HG02678 (cell line): ENCODE data around the gene DDOST.
"Not testable (repeated sequence)": the region's sequence is repeated elsewhere in the genome, so short reads cannot be mapped to it uniquely, and the experiment has no call there.

Experiments used
- ATAC-seq: cut with Tn5 transposase; IDR thresholded peaks from one replicate; pipeline ENCODE4 v1.9.1; 2021; ENCODE audit warnings: mild to moderate bottlenecking, moderate library complexity; ENCODE audit not compliant: unreplicated experiment

The DDOST gene

GRCh38 chr1:20693623-20694022 lies 32.5 kb upstream of the DDOST start:
- ATAC-seq = no peak

GRCh38 chr1:20691872-20692271 lies 30.7 kb upstream of the DDOST start:
- no peak for ATAC-seq

- no peak for ATAC-seq
Observed at GRCh38 chr1:20689645-20690056, 28.5 kb upstream of the DDOST start.

DNA sequence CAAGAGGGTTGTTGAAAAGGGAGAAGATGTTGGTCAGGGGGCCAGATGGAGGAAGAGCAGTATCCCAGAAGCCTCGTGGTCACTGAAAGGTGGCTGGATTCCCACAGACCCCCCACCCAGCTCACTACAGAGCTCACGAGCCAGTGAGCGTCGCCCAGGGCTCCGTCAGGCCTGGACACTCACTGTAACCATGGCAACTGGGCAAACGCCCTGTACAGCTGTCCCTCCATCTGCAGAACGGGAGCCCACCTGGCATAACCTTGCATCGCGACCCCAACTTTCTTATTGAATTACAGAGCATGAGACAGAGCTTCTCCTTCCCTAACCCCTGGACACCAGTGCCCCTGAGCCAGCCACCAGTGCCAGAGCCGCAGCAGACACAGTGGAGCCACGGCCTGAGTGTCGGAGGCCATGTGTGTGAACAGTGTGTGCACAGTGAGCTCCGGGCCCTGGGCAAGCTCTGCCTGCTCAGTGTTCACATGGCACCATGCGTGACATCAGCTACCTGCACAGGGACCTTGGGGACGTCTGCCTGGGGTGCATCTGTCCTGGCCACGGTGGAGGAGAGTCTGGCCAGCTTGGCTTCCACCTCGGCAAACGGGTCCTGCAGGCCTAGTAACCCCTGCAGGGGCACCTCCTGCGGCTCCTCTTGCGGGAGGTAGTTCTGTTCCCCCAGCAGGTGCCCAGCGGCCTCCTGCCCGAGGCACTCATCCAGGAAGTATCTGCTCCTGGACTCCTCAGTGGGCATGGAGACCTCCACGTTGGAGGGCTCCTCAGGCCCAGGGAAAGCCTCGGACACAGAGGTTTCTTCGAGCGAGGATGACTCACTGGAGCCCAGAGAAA lies 25.9 kb upstream of the DDOST start:
- no peak for ATAC-seq

GRCh38 chr1:20685741-20686140 lies 24.6 kb upstream of the DDOST start:
- ATAC-seq = no peak

- ATAC-seq = no peak
Observed at GRCh38 chr1:20685099-20685662, 24.0 kb upstream of the DDOST start.

- ATAC-seq = no peak
Observed at GRCh38 chr1:20684651-20685050, 23.5 kb upstream of the DDOST start.

DNA sequence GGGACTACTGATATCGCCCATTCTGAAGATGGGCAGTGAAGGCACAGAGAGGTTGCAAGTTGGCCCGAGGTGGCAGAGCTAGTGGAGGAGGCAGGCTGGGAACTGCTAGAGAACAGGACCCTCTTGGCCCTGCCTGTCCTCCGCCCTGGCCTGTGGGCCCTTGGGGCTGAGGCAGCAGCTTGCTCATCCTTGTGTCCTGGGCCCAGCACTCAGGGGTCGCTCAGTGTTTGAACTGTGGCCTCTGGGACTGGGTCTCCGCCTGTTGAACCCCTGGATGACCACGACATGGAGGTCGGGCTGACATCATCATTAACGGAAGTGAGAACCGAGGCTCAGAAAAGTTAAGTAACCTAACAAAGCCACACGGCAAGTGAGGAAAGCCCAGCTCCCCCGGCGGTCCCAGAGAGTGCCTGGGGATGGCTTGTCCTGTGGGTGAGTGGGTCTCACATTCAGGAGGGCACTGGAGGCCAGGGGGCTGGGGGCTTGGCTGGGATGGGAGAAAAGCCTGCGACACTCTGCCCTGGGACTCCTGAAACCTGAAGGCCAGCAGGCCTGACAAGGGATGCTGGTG lies 23.0 kb upstream of the DDOST start:
- ATAC-seq = no peak

GRCh38 chr1:20683614-20684013 lies 22.4 kb upstream of the DDOST start:
- ATAC-seq = no peak

DNA sequence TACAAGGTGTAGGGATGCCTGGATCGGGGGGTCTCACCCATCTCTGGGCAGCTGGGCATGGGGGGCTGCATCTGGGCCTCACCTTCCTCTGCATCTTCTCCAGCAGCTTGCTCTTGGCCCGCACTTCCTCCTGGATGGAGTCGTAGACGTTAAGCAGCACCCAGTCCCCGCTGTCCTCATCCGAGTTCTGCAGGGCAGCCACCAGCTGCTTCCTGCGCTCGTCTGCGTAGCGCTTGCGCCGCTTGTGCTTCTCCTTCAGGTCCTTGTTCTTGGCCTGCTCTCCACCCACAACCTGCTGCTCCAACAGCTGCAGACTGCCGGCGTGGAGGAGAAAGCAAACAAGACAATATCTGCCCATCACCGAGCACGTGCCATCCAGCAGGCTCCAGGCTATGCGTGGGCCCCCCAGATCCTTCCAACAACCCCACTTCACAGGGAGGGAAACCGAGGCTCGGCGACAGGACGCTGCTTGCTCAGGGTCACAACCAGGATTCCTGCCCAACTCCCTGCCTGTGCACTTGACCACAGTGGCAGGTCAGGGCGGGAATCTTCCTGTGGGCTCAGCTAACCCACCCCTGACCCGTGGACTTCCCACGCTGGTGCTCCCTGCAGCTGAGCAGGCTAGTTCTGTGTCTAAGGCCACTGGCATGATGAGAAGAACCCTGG lies 21.5 kb upstream of the DDOST start:
- no peak for ATAC-seq

- no peak for ATAC-seq
Observed at GRCh38 chr1:20681999-20682398, 20.8 kb upstream of the DDOST start.

DNA sequence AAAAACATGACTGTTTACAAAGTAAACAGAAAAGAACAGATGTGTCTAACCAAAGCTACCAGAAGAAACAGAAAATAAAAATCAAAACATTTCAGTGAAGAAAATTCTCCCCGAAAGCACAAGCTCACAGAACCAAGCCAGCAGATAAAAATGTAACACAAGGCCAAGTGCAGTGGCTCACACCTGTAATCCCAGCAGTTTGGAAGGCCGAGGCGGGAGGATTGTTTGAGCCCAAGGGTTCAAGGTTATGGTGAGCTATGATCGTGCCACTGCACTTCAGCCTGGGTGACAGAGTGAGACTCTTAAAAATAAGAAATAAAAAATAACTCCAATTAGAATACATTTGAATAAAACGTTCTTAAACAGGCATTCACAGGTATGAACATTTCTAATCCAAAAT lies 19.1 kb upstream of the DDOST start:
- no peak for ATAC-seq

DNA sequence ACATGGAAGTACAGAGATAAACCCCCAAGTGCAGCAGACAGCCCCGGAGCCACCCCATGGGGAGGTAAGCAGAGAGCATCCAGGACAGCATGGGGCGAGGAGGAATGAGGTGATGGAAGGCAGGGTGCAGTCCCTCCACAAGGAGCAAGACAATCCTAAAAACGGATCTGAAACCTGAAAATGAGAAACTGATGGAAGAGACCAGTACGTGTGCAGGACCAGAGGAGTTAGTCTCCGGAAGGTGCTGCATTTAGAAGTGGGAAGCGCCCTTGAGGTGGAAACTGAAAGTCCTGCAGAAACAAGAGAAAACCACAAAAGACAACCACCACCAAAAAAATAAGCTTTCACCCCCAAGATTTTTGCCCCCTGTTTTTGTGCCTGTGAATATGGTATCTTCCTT lies 17.4 kb upstream of the DDOST start:
- ATAC-seq = no peak

DNA sequence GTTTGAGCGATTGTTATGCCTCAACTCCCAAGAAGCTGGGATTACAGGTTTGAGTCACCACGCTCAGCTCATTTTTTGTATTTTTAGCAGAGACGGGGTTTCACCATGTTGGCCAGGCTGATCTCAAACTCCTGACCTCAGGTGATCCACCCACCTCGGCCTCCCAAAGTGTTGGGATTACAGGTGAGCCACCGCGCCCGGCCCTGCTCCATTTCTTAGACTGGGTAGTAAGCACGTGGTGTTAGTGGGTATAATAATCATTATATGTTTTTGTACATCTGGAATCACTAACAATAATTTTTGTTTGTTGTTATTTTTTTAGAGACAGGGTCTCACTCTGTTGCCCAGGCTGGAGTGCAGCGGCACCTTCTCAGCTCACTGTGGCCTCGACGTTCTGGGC lies 12.5 kb upstream of the DDOST start:
- ATAC-seq = not testable (repeated sequence)

GRCh38 chr1:20672265-20672632 lies 11.1 kb upstream of the DDOST start:
- ATAC-seq = no peak

- no peak for ATAC-seq
Observed at GRCh38 chr1:20670936-20671335, 9.8 kb upstream of the DDOST start.

DNA sequence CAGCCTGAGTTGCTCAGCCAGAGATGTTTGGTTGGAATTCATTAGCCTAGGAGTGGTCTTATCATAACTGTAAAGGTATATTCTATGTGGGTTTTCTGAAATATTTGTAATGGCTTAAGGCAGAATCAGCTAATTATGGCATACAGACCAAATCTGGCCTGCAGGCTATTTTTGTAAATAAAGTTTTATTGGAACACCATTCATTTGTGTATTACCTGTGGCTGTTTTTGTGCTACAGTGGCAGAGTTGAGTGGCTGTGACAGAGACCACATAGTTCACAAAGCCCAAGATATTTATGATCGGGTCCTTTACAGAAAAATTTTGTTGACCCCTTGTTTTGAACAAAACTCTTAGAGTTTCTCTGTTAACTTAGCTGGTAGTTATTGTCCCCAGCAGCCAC lies 7.4 kb upstream of the DDOST start:
- no peak for ATAC-seq

- ATAC-seq = no peak
Observed at GRCh38 chr1:20666804-20667203, 5.6 kb upstream of the DDOST start.

- no peak for ATAC-seq
Observed at GRCh38 chr1:20666146-20666545, 5.0 kb upstream of the DDOST start.

DNA sequence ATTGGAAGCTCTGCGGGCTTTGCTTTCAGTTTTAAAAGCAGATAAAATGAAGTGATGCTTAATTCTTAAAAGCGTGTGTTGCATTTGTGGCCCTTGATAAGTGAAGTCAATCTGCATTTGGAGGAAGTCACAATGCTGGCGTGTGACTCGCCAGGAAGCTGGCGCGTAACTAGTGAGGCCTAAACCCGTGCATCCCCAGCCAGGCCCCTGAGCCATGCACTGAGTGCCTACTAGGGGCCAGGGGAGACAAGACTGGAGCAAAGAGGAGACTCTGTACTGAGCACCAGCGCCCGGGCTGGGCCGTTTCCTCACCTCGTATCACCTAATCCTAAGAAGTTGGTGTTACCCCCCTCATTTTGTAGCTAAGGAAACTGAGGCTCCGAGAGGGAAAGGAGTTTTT lies 4.6 kb upstream of the DDOST start:
- no peak for ATAC-seq

DNA sequence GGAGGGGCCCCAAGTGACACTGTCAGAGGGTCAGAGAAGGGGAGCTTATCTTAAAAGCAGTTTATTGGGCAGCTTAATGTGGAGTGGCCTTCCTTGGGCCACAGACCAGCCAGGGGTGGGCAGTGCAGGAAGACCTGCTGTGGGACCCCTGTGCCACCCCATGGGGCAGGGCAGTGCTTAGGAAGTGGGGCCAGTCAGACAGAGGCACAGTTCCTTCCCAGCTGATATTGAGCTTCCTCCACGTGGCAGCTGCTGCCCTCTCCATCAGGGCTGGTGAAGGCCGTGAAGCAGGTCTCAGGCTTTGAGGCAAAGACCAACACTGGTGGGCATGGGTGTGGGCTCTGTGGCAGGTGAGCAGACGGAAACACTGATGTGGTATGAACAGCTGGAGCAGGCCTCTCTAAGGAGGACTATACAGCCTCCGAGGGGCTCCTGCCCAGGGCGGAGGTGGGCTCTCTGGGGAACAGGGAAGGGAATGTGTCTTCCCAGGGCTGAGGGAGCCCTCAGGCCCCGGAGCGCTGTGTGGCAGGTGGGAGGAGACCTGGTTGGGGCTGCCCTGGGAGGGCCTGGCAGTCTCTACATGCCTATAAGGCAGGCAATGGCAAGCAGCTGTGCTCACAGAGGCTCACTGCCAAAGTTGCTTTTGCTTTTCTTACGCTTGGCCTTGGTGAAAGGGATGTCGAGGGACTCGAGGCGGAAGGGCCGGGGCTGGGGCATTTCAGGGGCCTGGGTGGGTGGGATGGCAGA lies 3.0 kb upstream of the DDOST start:
- ATAC-seq = no peak
